ENCODE measurements around the gene CTNNA2.

Gene CTNNA2

DNA sequence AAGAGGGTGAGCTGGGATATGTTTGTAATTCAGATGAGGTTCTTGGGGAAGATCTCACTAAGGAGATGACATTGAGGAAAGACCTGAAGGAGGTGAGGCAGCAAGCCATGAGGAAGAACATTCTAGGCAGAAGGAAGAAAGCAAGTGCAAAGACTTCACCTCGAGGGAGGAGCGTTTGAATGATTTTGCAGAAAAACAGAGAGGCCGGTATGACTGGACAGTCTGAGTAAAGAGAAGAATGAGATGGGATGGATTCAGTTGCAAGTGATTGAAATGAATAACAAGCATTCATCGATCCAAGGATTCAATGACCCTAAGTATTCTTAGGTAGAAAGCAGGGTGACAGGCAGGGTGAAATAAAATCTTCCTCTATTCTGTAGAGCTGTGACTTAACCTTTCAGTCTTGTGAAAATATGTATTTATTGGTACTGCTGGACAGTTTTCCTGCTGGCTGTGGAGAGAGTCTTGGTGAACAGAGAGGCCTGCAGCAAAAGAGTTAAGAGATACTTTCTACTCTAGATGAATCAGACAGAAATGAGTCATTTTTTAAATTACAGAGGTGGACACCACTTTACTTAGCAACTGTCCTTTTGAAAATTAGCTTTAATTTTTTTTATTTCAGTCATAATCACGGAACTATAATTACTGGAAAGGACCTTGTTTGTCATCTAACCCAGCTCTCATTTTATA is 513.3 kb downstream of the CTNNA2 start:
- H3K27ac ChIP-seq (ENCODE audit: low read length), result no peak overlapping the region
- H3K4me2 ChIP-seq (ENCODE audit: insufficient read depth, low read length), result no peak overlapping the region
- no peak for ATAC-seq (ENCODE audit: insufficient read depth, low read depth)

DNA sequence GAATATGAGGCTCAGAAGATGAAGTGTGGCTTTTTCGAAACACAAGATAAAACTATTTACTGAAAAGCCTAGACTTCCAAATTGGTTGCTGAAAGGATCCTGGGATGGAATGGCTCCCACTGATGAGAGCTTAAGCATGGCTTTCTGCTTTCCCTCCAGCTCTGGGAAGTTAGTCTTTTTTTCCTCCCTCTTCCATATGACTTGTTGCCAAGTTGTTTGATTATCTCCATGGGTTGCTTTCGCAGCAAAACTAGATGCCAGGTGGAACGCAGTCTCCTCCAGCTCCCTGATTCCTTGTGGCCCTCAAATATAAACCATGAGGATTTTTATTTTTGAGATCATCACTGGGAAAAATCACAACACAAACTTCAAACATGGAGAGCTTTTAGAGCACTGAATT is 515.2 kb downstream of the CTNNA2 start:
- Histone ChIP-seq H4K20me1 (ENCODE audit: insufficient read depth, low read length) (no peaks in the 10 kb centered on the region), H3K4me2 (ENCODE audit: insufficient read depth, low read length) (no peak overlapping the region), H3K9ac (ENCODE audit: low read depth, low read length) (no peak overlapping the region), H3K27ac (ENCODE audit: low read length) (no peak overlapping the region), H3K79me2 (ENCODE audit: insufficient read depth, low read length) (no peaks in the 10 kb centered on the region), H3K27me3 (ENCODE audit: insufficient read depth, low read length, poor library complexity) (no peaks in the 10 kb centered on the region), H3K4me3 (ENCODE audit: low read depth in 1 of 2, low read length in 2 of 2) (no peak overlapping the region), H3K4me1 (ENCODE audit: insufficient read depth, low read length) (peaks cover 26% of the 10 kb centered on the region), H3K9me3 (ENCODE audit: insufficient read depth, low read length, severe bottlenecking) (no peaks in the 10 kb centered on the region), H2AFZ (ENCODE audit: low read depth, low read length) (no peak overlapping the region), H3K36me3 (ENCODE audit: insufficient read depth, low read length) (no peaks in the 10 kb centered on the region)
- ATAC-seq (ENCODE audit: insufficient read depth, low read depth) (no peak), DNase-seq (no peak)
- no peak for TF ChIP-seq EZH2 (IDR thresholded peaks at IDR 0.05; ENCODE audit: borderline replicate concordance, low read depth, low read length, severe bottlenecking)
- TF ChIP-seq, protein P1, sequence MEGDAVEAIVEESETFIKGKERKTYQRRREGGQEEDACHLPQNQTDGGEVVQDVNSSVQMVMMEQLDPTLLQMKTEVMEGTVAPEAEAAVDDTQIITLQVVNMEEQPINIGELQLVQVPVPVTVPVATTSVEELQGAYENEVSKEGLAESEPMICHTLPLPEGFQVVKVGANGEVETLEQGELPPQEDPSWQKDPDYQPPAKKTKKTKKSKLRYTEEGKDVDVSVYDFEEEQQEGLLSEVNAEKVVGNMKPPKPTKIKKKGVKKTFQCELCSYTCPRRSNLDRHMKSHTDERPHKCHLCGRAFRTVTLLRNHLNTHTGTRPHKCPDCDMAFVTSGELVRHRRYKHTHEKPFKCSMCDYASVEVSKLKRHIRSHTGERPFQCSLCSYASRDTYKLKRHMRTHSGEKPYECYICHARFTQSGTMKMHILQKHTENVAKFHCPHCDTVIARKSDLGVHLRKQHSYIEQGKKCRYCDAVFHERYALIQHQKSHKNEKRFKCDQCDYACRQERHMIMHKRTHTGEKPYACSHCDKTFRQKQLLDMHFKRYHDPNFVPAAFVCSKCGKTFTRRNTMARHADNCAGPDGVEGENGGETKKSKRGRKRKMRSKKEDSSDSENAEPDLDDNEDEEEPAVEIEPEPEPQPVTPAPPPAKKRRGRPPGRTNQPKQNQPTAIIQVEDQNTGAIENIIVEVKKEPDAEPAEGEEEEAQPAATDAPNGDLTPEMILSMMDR (IDR thresholded peaks at IDR 0.05; ENCODE audit: borderline replicate concordance, extremely low read depth, low read length, poor library complexity, severe bottlenecking), result no peak

More for the DNA sequence above, 513.3 kb downstream of the CTNNA2 start:
- no peak overlapping the region for H2AFZ ChIP-seq (ENCODE audit: low read depth, low read length)
- H3K9ac ChIP-seq (ENCODE audit: low read depth, low read length), result no peak overlapping the region
- TF ChIP-seq, protein P1 (IDR thresholded peaks at IDR 0.05; ENCODE audit: borderline replicate concordance, extremely low read depth, low read length, poor library complexity, severe bottlenecking), result no peak
- TF ChIP-seq EZH2 (IDR thresholded peaks at IDR 0.05; ENCODE audit: borderline replicate concordance, low read depth, low read length, severe bottlenecking), result no peak
- H3K4me1 ChIP-seq (ENCODE audit: insufficient read depth, low read length), result peaks cover 26% of the 10 kb centered on the region
- no peaks in the 10 kb centered on the region for H3K27me3 ChIP-seq (ENCODE audit: insufficient read depth, low read length, poor library complexity)
- DNase-seq, result no peak
- no peaks in the 10 kb centered on the region for H4K20me1 ChIP-seq (ENCODE audit: insufficient read depth, low read length)
- no peaks in the 10 kb centered on the region for H3K36me3 ChIP-seq (ENCODE audit: insufficient read depth, low read length)
- no peak overlapping the region for H3K4me3 ChIP-seq (ENCODE audit: low read depth in 1 of 2, low read length in 2 of 2)
- H3K9me3 ChIP-seq (ENCODE audit: insufficient read depth, low read length, severe bottlenecking), result no peaks in the 10 kb centered on the region
- H3K79me2 ChIP-seq (ENCODE audit: insufficient read depth, low read length), result no peaks in the 10 kb centered on the region

DNA sequence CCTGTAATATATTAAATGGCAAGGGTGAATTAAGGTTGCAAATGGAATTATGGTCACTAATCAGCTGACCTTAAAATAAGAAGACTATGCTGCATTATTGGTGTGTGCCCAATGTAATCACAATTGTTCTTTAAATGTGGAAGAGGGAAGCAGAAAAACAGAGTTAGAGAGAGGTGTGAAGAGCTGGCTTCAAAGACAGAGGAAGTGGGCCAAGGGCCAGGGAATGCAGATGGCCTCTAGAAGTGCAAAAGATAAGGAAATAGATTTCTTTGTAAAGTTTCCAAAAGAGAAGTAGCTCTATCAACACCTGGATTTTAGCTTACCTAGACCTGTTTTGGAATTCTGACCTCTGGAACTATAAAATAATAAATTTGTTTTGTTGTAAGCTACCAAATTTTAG is 515.7 kb downstream of the CTNNA2 start:
- Histone ChIP-seq H3K36me3 (ENCODE audit: insufficient read depth, low read length) (no peaks in the 10 kb centered on the region), H3K4me1 (ENCODE audit: insufficient read depth, low read length) (peaks cover 26% of the 10 kb centered on the region), H3K4me2 (ENCODE audit: insufficient read depth, low read length) (no peak overlapping the region), H2AFZ (ENCODE audit: low read depth, low read length) (no peak overlapping the region), H3K4me3 (ENCODE audit: low read depth in 1 of 2, low read length in 2 of 2) (no peak overlapping the region), H3K9ac (ENCODE audit: low read depth, low read length) (no peak overlapping the region), H3K79me2 (ENCODE audit: insufficient read depth, low read length) (no peaks in the 10 kb centered on the region), H3K27me3 (ENCODE audit: insufficient read depth, low read length, poor library complexity) (no peaks in the 10 kb centered on the region), H3K9me3 (ENCODE audit: insufficient read depth, low read length, severe bottlenecking) (no peaks in the 10 kb centered on the region), H3K27ac (ENCODE audit: low read length) (no peak overlapping the region), H4K20me1 (ENCODE audit: insufficient read depth, low read length) (no peaks in the 10 kb centered on the region)
- ATAC-seq (ENCODE audit: insufficient read depth, low read depth) (peak; percentile 40; the same call in 2 of the 3 replicates), DNase-seq (peak; percentile 7)
- TF ChIP-seq EZH2 (IDR thresholded peaks at IDR 0.05; ENCODE audit: borderline replicate concordance, low read depth, low read length, severe bottlenecking), result no peak
- TF ChIP-seq, protein P1 (IDR thresholded peaks at IDR 0.05; ENCODE audit: borderline replicate concordance, extremely low read depth, low read length, poor library complexity, severe bottlenecking), result no peak
